A549 treated with RU486 at 1 μM for 4 hours (cell line): ENCODE data around the gene NMNAT2. TPM values are rescaled to one million over a fixed set of nuclear protein-coding genes. Genes with fewer than 3 reads are reported as not detected.

Experiments used
- total RNA-seq: library from RNA; stranded (reverse); fragments of 200-300 nt; extraction: Qiagen RNA extraction; gene quantifications from 5 replicates; pipeline ENCODE4 v1.2.3, GENCODE V29; 2022; ENCODE audit warnings: low read depth

NMNAT2 gene
- total RNA-seq, result 0.54 to 1.0 TPM (median 0.71 TPM) in 5 replicates

GRCh38 chr1:183417772-183418491 lies at the start of gene NMNAT2:
TSS of gene NMNAT2 (minus strand) at chr1:183418380. CDS start at chr1:183418267, 113 bp downstream.

Other genes with a start within 250 kb of the NMNAT2 start
- 21.0 to 28.9 TPM (median 24.9 TPM) in 5 replicates for gene LAMC2, start 232.1 kb downstream of the NMNAT2 start, total RNA-seq
- gene SMG7, start 54.1 kb upstream of the NMNAT2 start, total RNA-seq, result 33.1 to 42.8 TPM (median 42.1 TPM) in 5 replicates
- 2.3 to 3.4 TPM (median 2.8 TPM) in 5 replicates for gene NCF2, start 172.1 kb upstream of the NMNAT2 start, total RNA-seq
- 107 to 197 TPM (median 172 TPM) in 5 replicates for gene ARPC5, start 217.4 kb upstream of the NMNAT2 start, total RNA-seq
- gene APOBEC4, start 234.9 kb upstream of the NMNAT2 start, total RNA-seq, result not detected in 5 replicates